Stimulated activated CD4-positive, alpha-beta T cell treated with anti-CD3 and anti-CD28 coated beads, Interleukin-15, amount 100 ng/mL, for 1 hour (primary cell): ENCODE results near the gene MGMT.

Experiments
- DNase-seq, 2 donors: peaks; one replicate each; pipeline ENCODE4 v3.0.0-alpha.2; 2020; ENCODE audit warnings: low read depth in 1 of 2, low spot score in 1 of 2

MGMT gene

GRCh38 chr10:129768437-129769355 is 301.7 kb downstream of the MGMT start:
- no peak for DNase-seq

GRCh38 chr10:129769381-129770116 is 302.5 kb downstream of the MGMT start:
- DNase-seq: no peak

DNA sequence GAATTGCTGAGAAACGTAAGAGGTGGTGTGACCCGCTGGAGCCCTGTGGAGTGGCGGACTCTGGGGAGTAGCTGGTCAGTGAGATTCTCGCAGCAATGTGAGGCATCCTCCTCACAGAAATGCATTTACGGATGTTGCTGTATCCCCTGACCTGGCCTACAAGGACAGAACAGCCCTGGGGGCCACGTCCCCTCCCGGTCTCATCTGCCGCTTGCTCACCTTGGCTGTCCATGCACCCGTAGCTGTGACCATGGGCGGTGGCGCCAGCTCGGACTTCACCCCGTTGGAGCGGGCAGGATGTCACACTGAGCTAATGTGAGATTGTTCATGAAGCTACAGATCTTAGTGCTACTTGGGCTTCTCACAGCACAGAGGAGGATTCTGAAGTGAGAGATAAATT is 303.2 kb downstream of the MGMT start:
- DNase-seq: no peak

DNA sequence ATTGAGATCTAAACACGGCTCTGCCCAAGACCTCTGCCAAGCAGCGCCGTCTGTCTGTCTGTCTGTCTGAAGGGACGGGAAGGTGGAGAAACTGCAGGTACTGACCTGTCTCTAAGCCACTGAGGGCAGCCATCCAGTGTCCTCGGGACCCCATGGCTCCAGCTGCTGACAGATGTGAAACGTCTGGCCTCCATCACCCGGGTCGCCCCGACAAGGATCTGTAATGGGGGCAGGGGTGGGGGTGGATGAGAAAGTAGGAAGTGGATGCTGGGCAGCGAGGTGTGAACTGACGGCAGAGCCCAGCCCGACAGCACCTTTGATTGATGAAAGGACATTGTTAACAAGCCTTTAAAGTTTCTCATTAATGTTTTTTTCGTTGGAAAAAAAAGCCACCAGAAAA is 304.0 kb downstream of the MGMT start:
- DNase-seq: no peak

DNA sequence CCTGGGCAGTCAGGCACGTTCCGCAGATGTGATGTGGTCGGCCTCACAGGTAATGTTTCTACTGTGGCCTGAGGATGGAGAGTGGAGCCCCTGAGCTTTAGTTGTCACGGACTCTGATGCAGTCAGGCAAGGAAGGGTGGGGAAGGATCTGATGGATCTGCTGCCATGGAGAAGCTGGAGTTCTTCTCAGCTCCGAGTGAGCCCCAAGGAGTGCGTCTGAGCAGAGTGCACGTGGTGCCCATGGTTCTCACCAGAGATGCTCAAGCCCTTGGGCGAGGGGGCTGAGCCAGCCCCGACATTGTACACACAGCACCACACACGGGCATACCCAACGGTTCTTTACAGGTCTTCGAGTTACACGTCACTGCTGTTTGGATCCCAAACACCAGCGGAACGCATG is 304.5 kb downstream of the MGMT start:
- no peak for DNase-seq

- DNase-seq: no peak
Observed at GRCh38 chr10:129771991-129772431, 305.0 kb downstream of the MGMT start.

DNA sequence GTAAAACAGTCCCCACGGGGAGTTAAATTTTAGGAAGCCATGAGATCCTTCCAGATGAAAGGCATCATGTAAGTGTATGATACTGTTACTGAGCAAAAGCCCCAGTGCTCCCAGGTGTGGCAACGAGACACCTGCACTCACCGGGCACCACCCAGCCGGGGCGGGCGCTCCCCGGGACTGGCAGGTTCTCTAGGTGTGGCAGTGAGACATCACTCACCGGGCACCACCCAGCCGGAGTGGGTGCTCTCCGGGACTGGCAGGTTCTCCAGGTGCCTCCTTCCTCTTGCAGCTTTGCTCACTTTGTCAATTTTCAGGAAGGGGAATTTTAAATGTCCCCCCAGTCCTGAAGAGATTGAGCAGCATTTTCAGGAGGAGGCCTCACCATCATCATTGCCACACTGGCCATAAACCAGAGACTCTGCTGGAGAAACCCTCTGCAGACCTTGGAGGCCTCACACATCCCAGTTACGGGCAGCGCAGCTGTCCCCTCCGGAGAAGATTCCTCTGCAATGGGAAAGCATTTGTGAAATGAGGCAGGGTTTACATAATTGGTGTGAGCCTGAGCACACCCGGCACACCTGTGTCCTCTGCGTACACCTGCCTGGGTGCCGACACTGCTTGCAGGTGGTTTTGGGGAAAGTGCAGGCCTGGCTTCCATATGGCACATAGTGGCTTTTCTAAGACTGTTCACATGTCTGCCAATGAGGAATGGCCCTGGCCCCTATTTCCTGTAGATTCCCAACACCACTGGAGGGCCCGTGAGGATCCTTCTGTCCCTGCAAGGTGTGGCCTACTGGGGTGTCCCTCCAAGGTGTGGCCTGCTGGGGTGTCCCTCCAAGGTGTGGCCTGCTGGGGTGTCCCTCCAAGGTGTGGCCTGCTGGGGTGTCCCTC is 305.7 kb downstream of the MGMT start:
- no peak for DNase-seq

DNA sequence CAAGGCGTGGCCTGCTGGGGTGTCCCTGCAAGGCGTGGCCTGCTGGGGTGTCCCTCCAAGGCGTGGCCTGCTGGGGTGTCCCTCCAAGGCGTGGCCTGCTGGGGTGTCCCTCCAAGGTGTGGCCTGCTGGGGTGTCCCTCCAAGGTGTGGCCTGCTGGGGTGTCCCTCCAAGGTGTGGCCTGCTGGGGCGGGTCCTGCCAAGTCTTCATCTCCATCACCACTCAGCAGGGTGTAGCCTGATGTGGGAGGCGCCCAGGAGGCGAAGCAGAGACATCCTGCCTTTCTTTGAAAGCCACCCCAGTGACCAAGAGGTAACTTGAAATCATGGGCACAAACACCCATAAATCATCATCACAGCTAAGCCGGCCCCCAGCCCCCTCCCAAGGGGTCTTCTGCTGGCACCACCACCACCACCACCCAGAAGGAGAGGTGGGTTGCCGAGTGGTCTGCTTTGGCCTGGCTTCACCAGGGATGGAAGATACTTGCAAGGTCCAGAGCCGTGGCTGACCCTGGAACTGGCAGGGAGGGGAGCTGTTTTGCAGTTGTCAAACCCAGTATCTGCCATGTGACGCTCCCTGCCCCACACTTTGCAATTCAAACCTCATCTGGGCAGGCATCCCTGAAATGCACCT is 306.4 kb downstream of the MGMT start:
- DNase-seq: no peak

DNA sequence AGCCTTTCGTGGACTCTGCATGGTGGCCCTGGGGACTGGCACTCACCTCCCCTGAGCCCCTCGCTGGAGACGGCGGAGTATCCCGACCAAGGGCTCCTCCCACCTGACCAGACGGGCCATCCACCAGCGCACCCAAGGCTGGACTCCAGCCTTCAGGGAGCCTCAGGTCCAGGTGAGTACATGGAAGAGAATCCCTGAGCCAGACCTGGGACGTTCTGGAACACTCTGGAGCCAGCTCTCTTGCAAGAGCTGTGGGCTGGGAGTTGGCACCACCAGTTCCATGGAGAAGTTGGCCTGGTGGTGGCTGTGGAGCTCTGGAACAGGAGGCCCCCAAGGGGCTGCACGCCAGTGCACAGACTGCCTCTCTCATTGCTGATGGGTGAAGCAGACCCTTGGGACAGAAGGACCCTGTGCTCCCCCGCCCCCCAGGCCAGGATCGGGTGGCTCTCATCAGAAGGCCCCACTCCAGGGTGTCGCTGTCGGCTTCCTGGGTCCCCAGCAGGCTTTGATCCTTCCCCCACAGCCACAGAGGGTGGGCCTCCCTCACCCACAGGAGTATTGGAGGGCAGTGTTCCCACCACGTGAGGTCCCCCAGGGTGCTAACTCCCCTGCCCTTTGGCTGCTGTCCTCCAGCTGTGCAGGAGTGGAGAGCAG is 307.2 kb downstream of the MGMT start:
- no peak for DNase-seq

- DNase-seq: no peak
Observed at GRCh38 chr10:129774736-129775401, 307.8 kb downstream of the MGMT start.

DNA sequence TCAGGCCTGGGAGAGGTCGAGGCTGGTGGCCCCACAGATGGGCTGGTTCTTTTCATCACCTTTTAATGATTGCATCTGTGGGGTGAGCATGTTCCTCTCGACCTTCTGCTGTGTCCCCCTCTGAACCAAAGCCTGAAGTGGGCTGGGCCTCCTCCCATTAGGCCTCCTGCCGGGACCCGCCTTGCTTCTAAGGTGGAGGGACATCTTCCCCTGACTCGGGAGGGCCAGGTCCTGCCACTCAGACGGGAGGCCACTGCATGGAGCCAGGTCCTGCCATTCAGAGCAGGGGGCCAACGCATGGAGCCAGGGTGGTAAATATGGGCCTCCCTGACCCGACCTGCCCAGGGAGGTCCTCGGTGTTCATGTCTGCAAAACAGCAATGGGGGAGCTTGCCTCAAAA is 308.6 kb downstream of the MGMT start:
- DNase-seq: no peak

DNA sequence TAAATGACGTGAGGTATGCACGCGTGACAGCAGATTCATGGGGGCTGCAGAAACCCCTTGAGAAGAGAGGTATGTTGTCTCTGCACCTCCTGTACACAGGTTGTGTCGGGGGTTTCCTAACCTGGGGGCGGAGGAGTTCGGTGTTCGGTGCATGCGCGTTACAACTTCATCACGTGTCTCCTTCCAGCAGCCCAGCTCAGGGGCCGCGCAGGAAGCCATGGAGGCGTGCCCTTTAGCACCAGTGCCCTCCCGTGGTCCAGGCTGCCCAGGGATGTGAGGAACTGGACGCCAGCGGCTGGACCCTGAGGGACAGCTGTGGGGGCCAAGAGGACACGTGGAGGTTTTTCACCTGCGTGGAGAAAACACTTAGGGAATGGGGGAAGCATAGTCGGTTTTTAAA is 310.6 kb downstream of the MGMT start:
- DNase-seq: no peak

- no peak for DNase-seq
Observed at GRCh38 chr10:129778571-129778970, 311.5 kb downstream of the MGMT start.

DNA sequence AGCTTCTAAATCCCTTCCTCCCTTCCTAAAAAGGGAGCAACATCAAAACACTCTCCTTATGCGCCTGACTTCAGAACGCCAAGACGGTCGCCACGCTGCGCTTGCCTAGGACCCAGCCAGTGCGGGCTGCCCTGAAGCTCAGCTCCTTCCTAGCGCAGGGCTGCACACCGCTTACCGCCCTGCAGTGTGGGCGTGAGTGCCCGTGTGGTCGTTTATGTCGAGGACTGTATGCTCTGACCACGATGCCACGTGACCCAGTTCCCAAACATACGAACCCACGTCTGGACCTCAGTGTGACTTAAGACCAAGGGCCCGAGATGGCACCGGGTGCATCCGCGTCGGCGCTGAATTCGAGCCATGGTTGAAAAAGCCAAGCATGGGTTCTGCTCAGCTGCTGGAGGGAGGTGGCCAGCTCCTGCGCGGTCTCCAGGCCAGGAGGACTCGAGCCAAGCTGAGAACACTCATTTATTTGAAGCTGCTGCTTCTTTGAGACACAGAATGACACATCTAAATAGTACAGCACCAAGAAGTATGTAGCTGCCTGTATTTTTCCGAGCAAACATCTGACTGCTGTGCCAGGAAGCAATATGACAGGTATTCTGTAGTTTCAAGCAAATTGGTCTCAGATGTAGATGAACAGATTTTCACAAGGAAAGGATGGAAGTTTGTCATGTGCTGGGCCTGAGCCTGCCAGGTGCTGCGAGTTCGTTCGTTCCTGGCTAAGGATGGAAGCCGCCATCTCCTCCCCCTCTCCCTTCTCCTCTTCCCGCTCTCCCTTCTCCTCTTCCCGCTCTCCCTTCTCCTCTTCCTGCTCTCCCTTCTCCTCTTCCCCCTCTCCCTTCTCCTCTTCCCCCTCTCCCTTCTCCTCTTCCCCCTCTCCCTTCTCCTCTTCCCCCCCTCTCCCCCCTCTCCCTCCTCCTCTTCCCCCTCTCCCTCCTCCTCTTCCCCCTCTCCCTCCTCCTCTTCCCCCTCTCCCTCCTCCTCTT is 312.4 kb downstream of the MGMT start:
- no peak for DNase-seq

DNA sequence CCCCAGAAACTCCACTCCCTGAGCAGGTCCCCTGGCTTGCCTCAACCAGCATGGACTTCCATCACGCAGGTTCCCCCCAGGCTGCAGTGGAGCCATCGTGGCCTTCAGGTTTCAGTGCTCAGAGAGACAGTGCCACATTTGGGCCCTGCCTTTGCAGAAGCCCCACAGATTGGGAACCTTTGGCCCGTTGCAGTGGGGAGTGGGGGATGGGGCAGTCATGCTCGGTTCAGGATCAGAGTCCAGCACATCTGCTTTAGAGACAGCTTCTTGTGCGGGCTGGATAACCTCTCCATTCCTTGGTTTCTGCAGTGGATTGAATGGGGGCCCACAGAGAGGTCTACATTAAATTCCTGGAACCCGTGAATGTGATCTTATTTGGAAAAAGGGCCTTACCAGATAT is 313.2 kb downstream of the MGMT start:
- no peak for DNase-seq

GRCh38 chr10:129780901-129781795 is 314.1 kb downstream of the MGMT start:
- DNase-seq: no peak

GRCh38 chr10:129784291-129784690 is 317.2 kb downstream of the MGMT start:
- no peak for DNase-seq

GRCh38 chr10:129784891-129785290 is 317.9 kb downstream of the MGMT start:
- no peak for DNase-seq
